Measurements from ENCODE around the gene ATG13.
"Not testable (repeated sequence)": the region's sequence is repeated elsewhere in the genome, so short reads cannot be mapped to it uniquely, and the experiment has no call there.

Gene ATG13

GRCh38 chr11:46617134-46617971 lies at the start of gene ATG13, which contains the start of gene HARBI1:
TSS of gene ATG13 (plus strand) at chr11:46617553. CDS start at chr11:46644292, 26,739 bp downstream.
TSS of gene HARBI1 (minus strand) at chr11:46617227. CDS start at chr11:46616237, 990 bp downstream.
- peak; percentile 84 for DNase-seq (ENCODE audit: low read depth)

- DNase-seq (ENCODE audit: low read depth): no peak
These were observed 46.5 kb upstream of the ATG13 start for GRCh38 chr11:46570790-46571398.

DNA sequence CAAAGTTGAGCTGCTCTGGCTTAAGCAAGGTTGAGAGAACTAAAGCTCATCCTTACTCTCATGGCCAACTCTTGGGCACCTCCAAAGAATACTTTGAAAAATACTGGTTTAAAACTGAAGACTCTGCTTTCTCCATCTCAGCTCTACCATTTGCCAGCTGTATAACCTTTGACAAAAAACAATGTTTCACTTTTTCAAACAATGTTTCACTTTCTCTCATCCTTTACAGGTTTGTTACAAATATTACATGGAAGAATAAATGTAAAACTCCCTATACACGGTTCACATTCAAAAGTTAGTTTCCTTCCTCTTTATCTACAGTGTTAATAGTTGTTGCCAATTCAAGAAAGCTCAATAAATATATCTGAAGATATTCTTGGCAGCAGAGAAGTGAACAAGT lies 42.7 kb upstream of the ATG13 start:
- DNase-seq (ENCODE audit: low read depth): no peak

DNA sequence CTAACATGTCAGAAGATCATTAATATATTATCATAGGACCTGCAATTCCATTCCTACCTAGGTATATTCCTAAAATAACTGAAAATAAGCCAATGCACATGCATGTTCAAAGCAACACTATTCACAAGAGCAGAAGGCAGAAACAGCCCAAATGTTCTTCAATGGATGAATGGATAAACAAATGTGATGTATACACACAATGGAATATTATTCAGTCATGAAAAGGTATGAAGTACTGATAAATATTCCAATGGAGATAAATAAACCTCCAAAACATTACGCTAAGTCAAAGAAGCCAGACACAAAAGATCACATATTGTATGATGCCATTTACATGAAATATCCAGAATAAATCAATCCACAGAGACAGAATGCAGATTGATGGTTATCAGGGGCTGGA lies 40.3 kb upstream of the ATG13 start:
- no peak for DNase-seq (ENCODE audit: low read depth)

DNA sequence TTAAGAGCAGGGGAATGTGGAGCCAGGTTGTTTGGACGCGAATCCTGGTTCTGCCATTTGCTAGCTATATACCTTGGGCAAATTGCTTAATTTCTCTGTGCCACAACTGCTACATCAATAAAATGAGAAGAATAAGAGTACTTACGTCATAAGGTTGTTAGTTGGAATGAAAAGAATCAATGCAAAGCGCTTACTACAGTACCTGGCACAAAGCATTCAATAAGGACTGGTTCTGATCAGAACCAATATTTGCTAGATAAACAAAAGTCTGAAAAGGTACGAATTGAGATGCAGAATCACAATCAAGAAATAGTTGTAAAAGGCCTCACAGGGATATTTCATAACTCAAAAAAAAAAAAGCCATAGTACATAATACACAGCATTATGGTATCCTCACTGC lies 34.8 kb upstream of the ATG13 start:
- no peak for DNase-seq (ENCODE audit: low read depth)

GRCh38 chr11:46583513-46583912 lies 33.8 kb upstream of the ATG13 start:
- DNase-seq (ENCODE audit: low read depth): not testable (repeated sequence)

DNA sequence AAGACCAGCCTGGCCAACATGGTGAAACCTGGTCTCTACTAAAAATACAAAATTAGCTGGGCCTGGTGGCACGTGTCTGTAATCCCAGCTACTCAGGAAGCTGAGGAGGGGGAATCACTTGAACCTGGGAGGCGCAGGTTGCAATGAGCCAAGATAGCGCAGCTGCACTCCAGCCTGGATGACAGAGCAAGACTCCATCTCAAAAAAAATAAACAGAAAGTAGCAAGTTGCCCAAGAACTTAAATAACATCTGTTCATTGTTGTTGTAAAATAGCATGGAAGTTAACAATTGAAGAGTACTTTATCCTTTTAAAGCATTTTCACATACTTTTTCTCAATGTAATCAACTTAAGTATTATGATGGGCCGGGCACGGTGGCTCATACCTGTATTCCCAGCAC lies 29.2 kb upstream of the ATG13 start:
- DNase-seq (ENCODE audit: low read depth): no peak

DNA sequence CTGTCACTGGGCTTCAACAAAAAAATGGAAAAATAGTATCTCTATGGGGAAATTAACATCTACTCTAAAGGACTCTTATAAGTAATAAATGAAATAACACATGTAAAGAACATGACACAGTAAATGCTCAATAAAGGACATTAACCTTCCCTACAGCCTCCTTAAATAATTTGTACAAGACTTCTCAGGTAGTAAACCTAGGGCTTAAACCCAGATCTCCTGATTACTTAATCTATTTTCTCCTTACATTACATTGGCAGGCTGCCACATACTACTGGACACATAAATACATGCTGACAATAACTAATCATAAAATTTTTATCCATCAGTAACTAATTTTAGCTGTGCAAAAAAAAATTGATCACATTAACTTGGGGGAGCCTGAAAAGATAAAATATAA lies 28.4 kb upstream of the ATG13 start:
- DNase-seq (ENCODE audit: low read depth): no peak

GRCh38 chr11:46590740-46591605 lies 26.4 kb upstream of the ATG13 start:
- no peak for DNase-seq (ENCODE audit: low read depth)

DNA sequence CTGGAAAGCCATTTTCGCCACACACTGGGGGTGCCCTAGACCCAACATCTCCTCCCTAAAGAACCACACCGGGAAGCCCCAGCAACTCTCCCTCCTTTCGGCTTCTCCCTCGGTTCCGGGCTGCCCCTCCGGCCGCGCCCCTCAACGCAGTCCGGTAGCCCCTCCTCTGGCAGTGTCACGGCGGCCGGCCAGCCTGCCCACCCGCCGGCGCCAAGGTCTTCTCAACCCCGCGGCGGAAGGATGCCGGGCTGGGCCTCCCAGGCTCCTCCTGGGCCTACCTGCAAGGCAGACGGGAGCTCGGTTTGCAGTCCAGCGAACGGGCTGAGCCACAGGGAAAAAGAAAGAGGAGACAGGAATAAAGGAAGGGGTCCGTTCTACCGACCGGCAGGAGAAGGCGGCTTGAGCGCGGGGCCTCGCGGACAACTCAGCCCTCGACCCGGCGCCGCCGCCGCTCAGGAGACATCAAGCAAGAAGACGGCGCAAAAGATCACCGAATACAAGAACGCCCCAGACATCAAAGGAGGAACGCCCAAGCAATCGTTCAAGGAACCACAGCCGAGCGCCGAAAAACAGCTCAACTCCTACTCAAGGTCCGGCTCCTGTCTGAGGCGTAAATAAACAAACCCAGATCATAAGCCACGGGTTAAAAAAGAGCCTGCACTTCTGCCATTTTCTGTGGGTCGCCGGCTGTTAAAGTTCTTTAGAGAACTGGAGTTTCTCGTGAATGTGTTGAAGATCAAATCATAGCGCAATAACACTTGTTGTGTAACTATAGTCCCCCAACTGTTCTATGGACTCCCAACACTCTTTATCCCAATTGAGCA lies 23.6 kb upstream of the ATG13 start, which contains the start of gene AMBRA1:
Gene AMBRA1, minus strand, starts transcription at position 474 of the 824 bp plus-strand sequence. CDS start 45,643 bp downstream, outside the sequence.
- peak; percentile 71 for DNase-seq (ENCODE audit: low read depth)

DNA sequence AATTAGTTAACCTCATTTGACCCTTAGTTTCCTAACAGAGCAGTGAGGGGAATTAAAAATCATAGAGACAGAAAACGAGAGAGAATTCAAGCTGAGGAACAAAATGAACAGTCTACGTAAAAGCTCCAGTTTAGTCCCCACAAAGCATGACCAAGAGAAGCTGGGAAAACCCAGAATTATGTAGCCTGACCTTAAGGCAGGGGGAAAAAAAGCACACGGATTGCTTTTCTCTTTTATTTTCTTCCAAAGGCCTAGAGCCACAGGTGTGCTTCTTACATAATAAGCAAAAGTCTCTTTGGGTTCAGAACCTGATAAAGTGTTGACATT lies 23.0 kb upstream of the ATG13 start:
- DNase-seq (ENCODE audit: low read depth): no peak

GRCh38 chr11:46594785-46595184 lies 22.6 kb upstream of the ATG13 start:
- no peak for DNase-seq (ENCODE audit: low read depth)

- DNase-seq (ENCODE audit: low read depth): no peak
These were observed 20.2 kb upstream of the ATG13 start for GRCh38 chr11:46597155-46597554.

DNA sequence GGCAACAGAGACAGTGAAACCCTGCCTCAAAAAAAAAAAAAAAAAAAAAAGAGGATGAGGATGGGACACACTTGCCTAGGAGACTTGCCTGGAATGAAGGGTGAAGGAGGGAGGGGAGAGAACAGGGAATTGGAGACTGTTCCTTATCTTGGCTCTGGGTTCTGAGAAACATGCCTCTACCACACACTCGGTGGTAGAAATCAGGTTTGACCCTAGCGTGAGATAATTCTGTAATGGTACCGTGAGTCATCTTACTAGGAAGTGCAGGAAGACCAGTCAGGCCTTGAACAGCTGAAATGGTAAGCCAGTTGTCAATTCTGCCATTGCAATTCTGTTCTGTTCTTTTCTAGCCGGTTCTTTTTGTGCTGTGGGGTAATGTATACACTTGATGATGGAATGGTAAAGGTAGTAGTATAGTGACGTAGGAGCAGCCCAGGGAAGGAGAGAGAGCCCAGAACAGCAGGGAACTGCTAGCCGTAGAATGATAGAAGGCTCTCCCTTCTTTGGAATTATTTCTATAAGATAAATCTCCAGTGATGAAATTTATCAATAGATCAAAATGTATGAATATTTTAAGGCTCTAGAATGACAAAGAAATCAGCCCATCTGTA lies 19.6 kb upstream of the ATG13 start:
- no peak for DNase-seq (ENCODE audit: low read depth)

DNA sequence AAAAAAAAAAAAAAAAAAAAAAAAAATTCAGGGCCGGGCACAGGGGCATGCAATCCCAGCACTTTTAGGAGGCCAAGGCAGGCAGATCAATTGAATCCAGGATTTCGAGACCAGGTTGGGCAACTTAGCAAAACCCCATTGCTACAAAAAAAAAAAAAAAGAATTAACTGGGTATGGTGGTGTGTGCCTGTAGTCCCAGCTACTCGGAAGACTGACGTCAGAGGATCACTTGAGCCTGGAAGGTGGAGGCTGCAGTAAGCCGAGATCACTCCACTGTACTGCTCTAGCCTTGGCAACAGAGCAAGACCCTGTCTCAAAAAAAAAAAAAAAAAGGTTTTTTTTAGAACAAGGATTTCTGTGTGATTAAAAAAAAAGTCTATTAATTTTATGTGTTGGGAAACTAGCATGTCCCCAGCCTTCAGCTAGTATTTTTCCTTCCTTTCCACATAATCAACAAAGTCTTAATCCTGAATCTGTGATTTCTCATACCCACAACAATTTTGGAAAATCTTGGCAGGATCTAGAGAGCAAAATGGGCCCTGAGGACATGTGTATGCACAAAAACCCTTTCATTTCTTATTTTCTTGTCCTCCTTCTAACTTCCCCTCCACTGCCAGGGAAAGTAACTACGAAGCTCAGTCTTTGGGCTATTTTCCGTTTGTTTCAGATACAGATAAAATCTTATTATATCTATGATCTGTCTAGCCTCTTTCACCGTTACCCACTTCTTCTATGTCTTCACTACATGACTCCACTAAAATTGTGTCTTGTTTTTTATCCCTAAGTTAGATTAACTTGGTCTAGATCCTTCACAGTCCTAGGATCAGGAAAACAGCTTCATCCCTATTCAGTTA lies 17.8 kb upstream of the ATG13 start:
- DNase-seq (ENCODE audit: low read depth): no peak

- DNase-seq (ENCODE audit: low read depth): no peak
These were observed 17.0 kb upstream of the ATG13 start for GRCh38 chr11:46600194-46600960.

DNA sequence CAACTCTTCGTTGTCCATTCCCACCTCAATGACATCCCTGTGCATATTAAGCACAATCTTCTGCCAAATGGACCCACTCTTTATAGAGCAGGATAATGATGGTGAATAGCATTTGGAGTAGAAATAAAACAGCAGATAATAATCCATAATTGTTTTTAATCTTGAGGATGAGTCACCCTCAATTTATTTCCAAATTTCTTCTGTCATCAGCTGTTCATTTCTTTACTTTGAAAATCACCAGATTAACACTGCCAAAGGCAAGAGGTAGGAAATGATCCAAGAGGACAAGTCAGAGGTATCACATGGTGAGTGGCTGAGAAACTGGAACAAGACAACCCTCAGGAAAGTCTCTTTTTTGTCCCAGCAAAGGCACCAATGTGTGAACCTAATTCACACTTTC lies 16.2 kb upstream of the ATG13 start:
- no peak for DNase-seq (ENCODE audit: low read depth)

DNA sequence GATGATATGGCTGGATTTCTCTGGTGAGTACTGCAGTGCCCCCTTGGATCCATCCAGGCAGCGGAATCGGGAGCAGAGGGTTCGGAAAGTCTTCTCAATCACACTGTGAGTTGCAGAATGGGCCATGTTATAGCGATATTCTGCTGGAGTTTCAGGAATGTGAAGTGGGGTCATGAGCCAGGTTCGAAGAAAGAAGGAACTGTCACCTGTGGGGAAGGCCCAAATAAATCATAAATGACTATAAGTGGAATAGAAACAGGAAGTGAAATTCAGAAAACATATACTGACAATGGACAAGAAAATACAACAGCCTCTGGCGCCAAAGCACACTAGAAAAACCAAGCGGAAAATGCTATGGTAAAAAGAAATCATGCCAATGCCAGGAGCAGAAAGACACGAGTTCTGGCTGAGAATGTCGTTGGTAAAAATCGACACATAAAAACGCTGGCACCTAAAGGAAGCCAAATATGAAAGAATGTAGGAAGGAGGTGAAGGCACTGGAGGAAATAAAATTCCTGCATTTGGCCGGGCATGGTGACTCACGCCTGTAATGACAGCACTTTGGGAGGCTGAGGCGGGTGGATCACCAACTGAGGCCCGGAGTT lies 13.5 kb upstream of the ATG13 start:
- DNase-seq (ENCODE audit: low read depth): no peak

GRCh38 chr11:46604796-46605195 lies 12.6 kb upstream of the ATG13 start:
- no peak for DNase-seq (ENCODE audit: low read depth)
